Sigmoid colon (tissue), 4 donors: ENCODE data around the gene SASS6.

ENCODE experiments used
- CTCF ChIP-seq, 4 experiments: fragments of 450-650 bp in 3 of 4; fragments of 200-600 bp in 1 of 4; IDR thresholded peaks; one replicate each; pipeline ENCODE4 v1.5.1; 2016 to 2019; ENCODE audit warnings: antibody characterized with exemption in 4 of 4, mild to moderate bottlenecking in 3 of 4, moderate library complexity in 2 of 4
- EP300 ChIP-seq, 4 donors: sonication (generic); formaldehyde crosslinking; IDR thresholded peaks; one replicate each; pipeline ENCODE4 v1.6.1; 2017; ENCODE audit warnings: antibody characterized with exemption in 4 of 4
- POLR2AphosphoS5 ChIP-seq, 4 donors: sonication (generic); formaldehyde crosslinking; IDR thresholded peaks; one replicate each; pipeline ENCODE4 v1.6.1; 2017; ENCODE audit warnings: antibody characterized with exemption in 4 of 4

- TF ChIP-seq CTCF (IDR thresholded peaks at IDR 0.05) (no peak), EP300 (IDR thresholded peaks at IDR 0.05) (no peak), POLR2AphosphoS5 (IDR thresholded peaks at IDR 0.05) (no peak)
Measured at GRCh38 chr1:100100202-100100601, 32.5 kb downstream of the SASS6 start.
